OCI-LY7 (cell line): ENCODE data around the gene BEX2.

ENCODE experiments used
- CTCF ChIP-seq: fragments of 200-600 bp; sonication (generic); conservative IDR thresholded peaks from 2 replicates; pipeline ENCODE4 v1.5.1; 2014; ENCODE audit warnings: mild to moderate bottlenecking, antibody characterized with exemption, low read length, moderate library complexity, mixed read lengths
- EZH2phosphoT487 ChIP-seq: fragments of 200-600 bp; sonication (generic); IDR thresholded peaks from 2 replicates; pipeline ENCODE4 v1.6.1; 2018; ENCODE audit warnings: low read depth, borderline replicate concordance, mild to moderate bottlenecking, mixed run types, antibody characterized with exemption, low read length, moderate library complexity, mixed read lengths

DNA sequence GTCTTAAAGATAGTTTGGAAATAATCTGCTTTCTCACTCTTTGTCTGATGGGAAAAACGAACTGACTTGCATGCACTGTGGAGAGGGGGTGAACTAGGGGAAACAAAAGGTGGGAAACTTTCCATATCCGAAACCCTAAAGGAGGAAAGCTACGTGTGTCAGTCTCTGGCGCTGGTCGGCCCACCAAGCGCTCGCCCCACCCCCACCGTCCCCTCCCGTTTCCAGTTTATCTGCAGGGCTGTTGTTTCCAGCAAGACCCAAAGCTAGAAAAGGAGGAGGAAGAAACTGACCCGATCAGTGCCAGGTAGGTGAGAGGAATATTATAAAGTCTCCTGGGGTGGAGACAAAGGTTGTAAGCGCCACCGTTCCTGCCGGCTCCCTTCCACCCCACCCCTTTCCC is 46.1 kb upstream of the BEX2 start:
- TF ChIP-seq CTCF (no peak), EZH2phosphoT487 (no peak)
